H1 (cell line): Measurements from ENCODE around the gene TOMM40L. TPM values are rescaled to one million over a fixed set of nuclear protein-coding genes. Genes with fewer than 3 reads are reported as not detected.

Source experiments
- CBX5 ChIP-seq: fragments of 300-800, 300-1000 bp; sonication (generic); IDR thresholded peaks from 2 replicates; pipeline ENCODE4 v1.7.1; 2016; ENCODE audit warnings: antibody characterized with exemption, low read length, low read depth
- SIRT6 ChIP-seq: IDR thresholded peaks from one replicate; pipeline ENCODE4 v1.7.1; 2012; ENCODE audit warnings: low read length, inconsistent platforms
- polyA plus RNA-seq, 7 experiments: library from polyadenylated mRNA; depleted of rRNA in 3 of 7; stranded (reverse) in 5 of 7; unstranded in 2 of 7; fragments of >200 nt in 5 of 7; fragments of 200-250 nt in 2 of 7; gene quantifications; 1 replicate in 5 of 7; 2 replicates in 1 of 7; 4 replicates in 1 of 7; pipeline versions ENCODE4 v1.2.1 to v1.2.3, GENCODE V29; 2011 to 2013; ENCODE audit warnings: missing spikeins in 2 of 7, mixed read lengths in 2 of 7
- total RNA-seq: library from RNA; stranded (reverse); fragmentation: NEBNext Ultra II Directional; extraction: Animal tissue kit (Norgen Biotek cat#: 25700); gene quantifications from 2 replicates; pipeline ENCODE4 v1.2.1, GENCODE V29; 2021
- TF ChIP-seq, protein P1 (sequence below): fragments of 300-600 bp; sonication (generic); IDR thresholded peaks from 2 replicates; pipeline ENCODE4 v1.7.1; 2012; ENCODE audit warnings: low read length, moderate library complexity, mild to moderate bottlenecking, inconsistent platforms; ENCODE audit not compliant: insufficient replicate concordance

The TOMM40L gene
- total and polyA plus RNA-seq, 2 of the 8 experiments (the other 6 are each of a cell fraction or from before 2014, with no cell fraction given) = 11.4 to 15.0 TPM

DNA sequence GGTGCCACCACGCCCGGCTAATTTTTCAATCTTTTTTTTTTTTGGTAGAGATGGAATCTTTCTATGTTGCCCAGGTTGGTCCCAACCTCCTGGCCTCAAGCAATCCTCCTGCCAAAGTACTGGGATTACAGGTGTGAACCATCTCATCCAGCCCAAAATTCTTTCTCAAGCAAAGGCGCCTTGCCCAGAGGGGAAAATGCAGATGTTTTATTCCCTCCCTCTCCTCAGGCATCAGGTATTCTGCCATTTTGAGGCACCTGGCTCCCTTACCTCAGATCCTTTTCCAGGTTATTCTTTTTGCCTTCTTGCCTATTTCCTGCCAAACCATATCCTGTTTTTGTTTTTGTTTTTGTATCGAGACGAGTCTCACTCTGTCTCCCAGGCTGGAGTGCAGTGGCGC, 37.5 kb upstream of the TOMM40L start (continued):
- TF ChIP-seq, protein P1, sequence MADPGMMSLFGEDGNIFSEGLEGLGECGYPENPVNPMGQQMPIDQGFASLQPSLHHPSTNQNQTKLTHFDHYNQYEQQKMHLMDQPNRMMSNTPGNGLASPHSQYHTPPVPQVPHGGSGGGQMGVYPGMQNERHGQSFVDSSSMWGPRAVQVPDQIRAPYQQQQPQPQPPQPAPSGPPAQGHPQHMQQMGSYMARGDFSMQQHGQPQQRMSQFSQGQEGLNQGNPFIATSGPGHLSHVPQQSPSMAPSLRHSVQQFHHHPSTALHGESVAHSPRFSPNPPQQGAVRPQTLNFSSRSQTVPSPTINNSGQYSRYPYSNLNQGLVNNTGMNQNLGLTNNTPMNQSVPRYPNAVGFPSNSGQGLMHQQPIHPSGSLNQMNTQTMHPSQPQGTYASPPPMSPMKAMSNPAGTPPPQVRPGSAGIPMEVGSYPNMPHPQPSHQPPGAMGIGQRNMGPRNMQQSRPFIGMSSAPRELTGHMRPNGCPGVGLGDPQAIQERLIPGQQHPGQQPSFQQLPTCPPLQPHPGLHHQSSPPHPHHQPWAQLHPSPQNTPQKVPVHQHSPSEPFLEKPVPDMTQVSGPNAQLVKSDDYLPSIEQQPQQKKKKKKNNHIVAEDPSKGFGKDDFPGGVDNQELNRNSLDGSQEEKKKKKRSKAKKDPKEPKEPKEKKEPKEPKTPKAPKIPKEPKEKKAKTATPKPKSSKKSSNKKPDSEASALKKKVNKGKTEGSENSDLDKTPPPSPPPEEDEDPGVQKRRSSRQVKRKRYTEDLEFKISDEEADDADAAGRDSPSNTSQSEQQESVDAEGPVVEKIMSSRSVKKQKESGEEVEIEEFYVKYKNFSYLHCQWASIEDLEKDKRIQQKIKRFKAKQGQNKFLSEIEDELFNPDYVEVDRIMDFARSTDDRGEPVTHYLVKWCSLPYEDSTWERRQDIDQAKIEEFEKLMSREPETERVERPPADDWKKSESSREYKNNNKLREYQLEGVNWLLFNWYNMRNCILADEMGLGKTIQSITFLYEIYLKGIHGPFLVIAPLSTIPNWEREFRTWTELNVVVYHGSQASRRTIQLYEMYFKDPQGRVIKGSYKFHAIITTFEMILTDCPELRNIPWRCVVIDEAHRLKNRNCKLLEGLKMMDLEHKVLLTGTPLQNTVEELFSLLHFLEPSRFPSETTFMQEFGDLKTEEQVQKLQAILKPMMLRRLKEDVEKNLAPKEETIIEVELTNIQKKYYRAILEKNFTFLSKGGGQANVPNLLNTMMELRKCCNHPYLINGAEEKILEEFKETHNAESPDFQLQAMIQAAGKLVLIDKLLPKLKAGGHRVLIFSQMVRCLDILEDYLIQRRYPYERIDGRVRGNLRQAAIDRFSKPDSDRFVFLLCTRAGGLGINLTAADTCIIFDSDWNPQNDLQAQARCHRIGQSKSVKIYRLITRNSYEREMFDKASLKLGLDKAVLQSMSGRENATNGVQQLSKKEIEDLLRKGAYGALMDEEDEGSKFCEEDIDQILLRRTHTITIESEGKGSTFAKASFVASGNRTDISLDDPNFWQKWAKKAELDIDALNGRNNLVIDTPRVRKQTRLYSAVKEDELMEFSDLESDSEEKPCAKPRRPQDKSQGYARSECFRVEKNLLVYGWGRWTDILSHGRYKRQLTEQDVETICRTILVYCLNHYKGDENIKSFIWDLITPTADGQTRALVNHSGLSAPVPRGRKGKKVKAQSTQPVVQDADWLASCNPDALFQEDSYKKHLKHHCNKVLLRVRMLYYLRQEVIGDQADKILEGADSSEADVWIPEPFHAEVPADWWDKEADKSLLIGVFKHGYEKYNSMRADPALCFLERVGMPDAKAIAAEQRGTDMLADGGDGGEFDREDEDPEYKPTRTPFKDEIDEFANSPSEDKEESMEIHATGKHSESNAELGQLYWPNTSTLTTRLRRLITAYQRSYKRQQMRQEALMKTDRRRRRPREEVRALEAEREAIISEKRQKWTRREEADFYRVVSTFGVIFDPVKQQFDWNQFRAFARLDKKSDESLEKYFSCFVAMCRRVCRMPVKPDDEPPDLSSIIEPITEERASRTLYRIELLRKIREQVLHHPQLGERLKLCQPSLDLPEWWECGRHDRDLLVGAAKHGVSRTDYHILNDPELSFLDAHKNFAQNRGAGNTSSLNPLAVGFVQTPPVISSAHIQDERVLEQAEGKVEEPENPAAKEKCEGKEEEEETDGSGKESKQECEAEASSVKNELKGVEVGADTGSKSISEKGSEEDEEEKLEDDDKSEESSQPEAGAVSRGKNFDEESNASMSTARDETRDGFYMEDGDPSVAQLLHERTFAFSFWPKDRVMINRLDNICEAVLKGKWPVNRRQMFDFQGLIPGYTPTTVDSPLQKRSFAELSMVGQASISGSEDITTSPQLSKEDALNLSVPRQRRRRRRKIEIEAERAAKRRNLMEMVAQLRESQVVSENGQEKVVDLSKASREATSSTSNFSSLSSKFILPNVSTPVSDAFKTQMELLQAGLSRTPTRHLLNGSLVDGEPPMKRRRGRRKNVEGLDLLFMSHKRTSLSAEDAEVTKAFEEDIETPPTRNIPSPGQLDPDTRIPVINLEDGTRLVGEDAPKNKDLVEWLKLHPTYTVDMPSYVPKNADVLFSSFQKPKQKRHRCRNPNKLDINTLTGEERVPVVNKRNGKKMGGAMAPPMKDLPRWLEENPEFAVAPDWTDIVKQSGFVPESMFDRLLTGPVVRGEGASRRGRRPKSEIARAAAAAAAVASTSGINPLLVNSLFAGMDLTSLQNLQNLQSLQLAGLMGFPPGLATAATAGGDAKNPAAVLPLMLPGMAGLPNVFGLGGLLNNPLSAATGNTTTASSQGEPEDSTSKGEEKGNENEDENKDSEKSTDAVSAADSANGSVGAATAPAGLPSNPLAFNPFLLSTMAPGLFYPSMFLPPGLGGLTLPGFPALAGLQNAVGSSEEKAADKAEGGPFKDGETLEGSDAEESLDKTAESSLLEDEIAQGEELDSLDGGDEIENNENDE = no peak
- TF ChIP-seq CBX5 (no peak), SIRT6 (no peak)
